Fibroblast of mammary gland (primary cell): Measurements from ENCODE around the gene PLCB4.

Source experiments
- DNase-seq: peaks from one replicate; pipeline ENCODE4 v3.0.0-alpha.2; 2010; ENCODE audit warnings: low read depth
- H3K4me3 ChIP-seq: 2 replicates; pipeline ENCODE4 v1.5.1; 2011; ENCODE audit warnings: low read depth, mild to moderate bottlenecking, low read length, moderate library complexity; ENCODE audit not compliant: control insufficient read depth
- TF ChIP-seq, protein P1 (sequence below): conservative IDR thresholded peaks from 2 replicates; pipeline ENCODE4 v1.5.1; 2011; ENCODE audit warnings: low read depth, low read length, inconsistent platforms; ENCODE audit not compliant: control insufficient read depth, insufficient read depth

PLCB4 gene

DNA sequence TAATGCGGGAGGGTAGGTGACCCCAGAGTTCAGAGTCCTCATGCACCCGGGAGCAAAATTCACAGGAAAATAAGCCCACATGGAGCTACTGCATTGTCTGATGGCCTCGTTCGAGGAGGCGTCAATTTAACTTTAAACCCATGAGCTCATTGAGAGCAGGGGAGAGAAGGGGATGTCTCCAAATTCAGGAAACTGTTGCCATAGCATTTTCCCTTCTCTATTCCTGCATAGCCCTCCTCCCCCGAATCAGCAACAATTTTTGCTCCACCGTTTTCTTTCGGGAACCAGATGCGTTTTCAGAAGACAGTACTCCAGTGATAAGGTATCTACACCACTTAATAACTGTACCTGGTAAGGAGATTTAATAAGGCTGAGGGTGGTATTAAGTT lies 445.2 kb downstream of the PLCB4 start:
- no peak overlapping the region for H3K4me3 ChIP-seq
- no peak for DNase-seq
- TF ChIP-seq, protein P1, sequence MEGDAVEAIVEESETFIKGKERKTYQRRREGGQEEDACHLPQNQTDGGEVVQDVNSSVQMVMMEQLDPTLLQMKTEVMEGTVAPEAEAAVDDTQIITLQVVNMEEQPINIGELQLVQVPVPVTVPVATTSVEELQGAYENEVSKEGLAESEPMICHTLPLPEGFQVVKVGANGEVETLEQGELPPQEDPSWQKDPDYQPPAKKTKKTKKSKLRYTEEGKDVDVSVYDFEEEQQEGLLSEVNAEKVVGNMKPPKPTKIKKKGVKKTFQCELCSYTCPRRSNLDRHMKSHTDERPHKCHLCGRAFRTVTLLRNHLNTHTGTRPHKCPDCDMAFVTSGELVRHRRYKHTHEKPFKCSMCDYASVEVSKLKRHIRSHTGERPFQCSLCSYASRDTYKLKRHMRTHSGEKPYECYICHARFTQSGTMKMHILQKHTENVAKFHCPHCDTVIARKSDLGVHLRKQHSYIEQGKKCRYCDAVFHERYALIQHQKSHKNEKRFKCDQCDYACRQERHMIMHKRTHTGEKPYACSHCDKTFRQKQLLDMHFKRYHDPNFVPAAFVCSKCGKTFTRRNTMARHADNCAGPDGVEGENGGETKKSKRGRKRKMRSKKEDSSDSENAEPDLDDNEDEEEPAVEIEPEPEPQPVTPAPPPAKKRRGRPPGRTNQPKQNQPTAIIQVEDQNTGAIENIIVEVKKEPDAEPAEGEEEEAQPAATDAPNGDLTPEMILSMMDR, result no peak

DNA sequence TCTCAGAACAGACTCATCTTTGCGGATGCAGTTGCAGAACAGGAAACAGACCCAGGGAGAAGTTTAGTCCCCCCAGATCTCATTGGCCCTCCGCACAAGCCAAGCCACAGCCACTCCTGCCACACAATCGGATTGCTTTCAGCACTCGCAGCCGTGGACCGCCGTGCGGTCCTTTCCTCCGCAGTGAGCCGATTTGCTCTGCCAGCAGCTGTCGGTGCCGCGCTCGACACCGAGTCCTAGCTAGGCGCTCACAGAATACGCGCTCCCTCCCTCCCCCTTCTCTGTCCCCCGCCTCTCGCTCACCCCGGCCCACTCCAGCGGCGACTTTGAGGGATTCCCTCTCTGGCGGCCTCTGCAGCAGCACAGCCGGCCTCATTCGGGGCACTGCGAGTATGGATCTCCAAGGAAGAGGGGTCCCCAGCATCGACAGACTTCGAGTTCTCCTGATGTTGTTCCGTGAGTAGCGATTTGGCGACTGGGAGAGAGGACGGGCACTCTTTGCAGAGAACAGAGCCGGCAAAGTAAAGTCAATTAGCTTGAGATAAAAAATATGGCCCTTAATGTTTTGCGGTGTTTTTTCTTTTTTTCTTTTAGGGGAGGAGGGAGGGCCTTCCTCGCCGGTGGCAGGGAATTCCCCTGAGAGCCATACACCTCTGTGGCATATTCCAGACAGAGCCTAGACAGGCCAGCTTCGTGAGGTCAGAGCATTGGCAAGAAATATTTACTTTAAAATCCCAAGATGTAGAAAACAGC lies 445.8 kb downstream of the PLCB4 start, which contains the start of gene LAMP5:
TSS of gene LAMP5 (plus strand) at position 130 of the 753 bp plus-strand sequence. CDS start at position 393, 263 bp downstream.
- H3K4me3 ChIP-seq, result no peak within 1 kb of the TSS
- peak; percentile 19 for DNase-seq
- TF ChIP-seq, protein P1, result no peak

DNA sequence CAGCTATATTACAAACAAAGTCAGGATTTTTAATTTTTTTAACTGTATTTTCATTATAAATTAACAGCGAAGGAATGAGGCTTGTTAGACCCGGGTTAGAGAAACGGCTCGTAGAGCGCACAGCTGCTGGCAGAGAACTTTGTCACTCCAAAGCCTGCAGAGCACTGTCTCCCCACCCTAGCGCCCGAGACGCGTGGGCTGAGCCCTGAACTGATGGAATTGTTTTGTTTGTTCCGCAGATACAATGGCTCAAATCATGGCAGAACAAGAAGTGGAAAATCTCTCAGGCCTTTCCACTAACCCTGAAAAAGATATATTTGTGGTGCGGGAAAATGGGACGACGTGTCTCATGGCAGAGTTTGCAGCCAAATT lies 446.3 kb downstream of the PLCB4 start:
- TF ChIP-seq, protein P1, result no peak
- no peak for DNase-seq
- no peak overlapping the region for H3K4me3 ChIP-seq

DNA sequence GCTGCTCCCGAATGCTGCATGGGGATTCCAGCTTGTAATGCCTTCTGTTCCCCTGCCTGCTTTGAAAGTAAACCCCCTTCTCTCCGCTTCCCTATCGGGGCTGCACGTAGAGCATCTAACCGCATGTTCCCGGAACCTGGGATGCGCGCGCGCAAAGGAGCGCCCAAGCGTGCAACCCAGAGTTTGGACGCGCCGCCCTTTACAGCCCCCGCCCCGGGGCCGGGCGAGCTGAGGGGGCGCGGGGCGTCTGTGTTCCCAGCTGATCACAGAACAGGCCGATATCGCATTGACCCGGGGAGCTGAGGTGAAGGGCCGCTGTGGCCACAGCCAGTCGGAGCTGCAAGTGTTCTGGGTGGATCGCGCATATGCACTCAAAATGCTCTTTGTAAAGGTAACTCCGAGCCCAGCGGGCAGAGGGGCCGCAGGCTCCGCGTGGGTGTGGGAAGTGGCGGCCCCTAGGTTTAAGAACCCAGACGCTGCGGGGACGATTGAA lies 446.9 kb downstream of the PLCB4 start:
- TF ChIP-seq, protein P1, result no peak
- no peak for DNase-seq
- H3K4me3 ChIP-seq, result no peak overlapping the region

DNA sequence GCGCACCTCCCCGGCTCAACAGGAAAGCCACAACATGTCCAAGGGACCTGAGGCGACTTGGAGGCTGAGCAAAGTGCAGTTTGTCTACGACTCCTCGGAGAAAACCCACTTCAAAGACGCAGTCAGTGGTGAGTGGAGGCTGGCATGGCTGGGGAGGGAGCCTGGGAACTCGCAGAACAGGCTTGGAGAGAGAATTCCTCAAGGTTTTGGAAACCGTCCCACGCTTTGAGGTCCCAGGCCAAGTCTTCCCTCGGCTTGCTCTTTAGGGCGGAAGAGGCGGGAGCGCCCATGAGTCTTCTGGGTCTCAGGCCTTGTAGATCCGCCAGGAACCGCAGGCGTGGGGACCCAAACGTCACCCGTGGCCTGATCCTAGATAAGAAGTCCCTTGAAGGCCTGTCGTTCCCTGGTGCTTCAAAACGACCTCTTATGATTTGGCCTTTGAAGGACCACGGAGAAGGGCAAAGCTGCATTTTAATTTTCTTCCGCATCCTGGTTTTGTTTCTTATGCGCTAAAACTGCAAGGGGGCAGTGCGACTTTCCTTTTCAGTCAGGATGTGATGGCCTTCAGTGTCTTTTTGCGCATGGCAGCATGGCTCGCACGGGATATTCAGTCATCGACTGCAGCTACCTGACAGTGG lies 447.5 kb downstream of the PLCB4 start:
- no peak overlapping the region for H3K4me3 ChIP-seq
- TF ChIP-seq, protein P1, result no peak
- DNase-seq, result peak; percentile 17

DNA sequence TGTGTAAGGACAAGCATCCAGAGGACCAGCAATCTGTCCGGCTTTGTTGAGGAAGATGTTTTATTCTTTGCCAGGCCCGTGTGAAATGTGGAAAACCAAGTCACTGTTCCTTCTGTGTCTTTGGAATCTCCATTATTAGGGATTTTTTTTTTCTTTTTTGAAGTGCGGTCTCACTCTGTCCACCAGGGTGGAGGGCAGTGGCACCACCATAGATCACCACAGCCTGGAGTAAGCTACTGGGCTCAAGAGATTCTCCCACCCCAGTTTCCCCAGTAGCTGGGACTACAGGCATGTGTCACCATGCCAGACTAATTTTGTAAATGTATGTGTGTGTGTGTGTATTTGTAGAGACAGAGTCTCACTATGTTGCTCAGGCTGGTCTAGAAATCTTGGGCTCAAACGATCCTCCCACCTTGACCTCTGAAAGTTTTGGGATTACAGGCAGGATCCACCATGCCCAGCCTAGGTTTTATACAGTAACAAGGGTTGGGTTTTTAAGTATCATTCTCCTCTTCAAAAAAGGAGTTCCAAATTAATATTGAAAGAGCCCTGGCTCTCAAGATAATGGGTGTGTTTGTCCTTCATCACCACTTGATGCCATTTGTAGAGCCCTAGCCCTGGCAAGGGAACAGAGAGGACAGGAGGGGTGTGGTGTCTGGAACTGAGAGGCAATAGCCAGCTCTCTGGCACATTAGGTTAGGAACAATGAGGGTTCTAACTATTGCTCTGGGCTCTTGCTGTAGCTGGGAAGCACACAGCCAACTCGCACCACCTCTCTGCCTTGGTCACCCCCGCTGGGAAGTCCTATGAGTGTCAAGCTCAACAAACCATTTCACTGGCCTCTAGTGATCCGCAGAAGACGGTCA lies 448.6 kb downstream of the PLCB4 start:
- no peak overlapping the region for H3K4me3 ChIP-seq
- TF ChIP-seq, protein P1, result no peak

More for the DNA sequence above, 448.6 kb downstream of the PLCB4 start:
- DNase-seq, result no peak
